ENCODE measurements around the gene FANCC. TPM values are rescaled to one million over a fixed set of nuclear protein-coding genes. Genes with fewer than 3 reads are reported as not detected.

The FANCC gene
- total and polyA plus RNA-seq, 2 of the 8 experiments (the other 6 are each of a cell fraction or from before 2014, with no cell fraction given) = 7.8 to 15.2 TPM

DNA sequence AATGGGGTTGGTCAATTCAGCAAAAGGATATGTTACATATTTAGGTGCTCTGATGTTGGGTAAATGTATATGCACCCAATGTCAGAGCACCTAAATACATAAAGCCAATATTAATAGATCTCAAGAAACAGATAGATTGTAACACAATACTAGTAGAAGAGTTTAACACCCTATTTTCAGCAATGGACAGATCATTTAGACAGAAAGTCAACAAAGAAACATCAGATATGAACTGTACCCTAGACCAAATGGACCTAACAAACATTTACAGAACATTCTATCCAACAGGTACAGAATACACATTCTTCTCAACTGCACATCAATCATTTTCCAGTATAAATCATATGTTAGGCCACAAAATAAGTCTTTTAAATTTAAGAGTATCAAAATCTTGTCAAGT lies 35.2 kb downstream of the FANCC start:
- H3K14ac ChIP-seq (ENCODE audit: insufficient read length) = no peak overlapping the region
- CTCF ChIA-PET (ENCODE audit: partially characterized antibody) = interaction anchor here (0.6 kb wide), 1 partner anchor 58 kb away, joined by 4 read pairs; no protein-coding TSS in a partner anchor
- no peaks in the 10 kb centered on the region for H4K20me1 ChIP-seq (replicated peaks in 1 of 2; ENCODE audit: control insufficient read depth in 1 of 2, insufficient read depth in 2 of 2, low read length in 2 of 2)
- H3K9me3 ChIP-seq (ENCODE audit: insufficient read depth in 2 of 2, low read depth in 1 of 2, low read length in 1 of 2) = no peaks in the 10 kb centered on the region
- FAIRE-seq = no peak
- no peak overlapping the region for H3K27ac ChIP-seq (ENCODE audit: low read depth, low read length)
- H3K56ac ChIP-seq (replicated peaks; ENCODE audit: insufficient read length, low read depth, low read length) = no peak overlapping the region
- H2BK12ac ChIP-seq (ENCODE audit: low read depth, low read length) = no peak overlapping the region
- H2AFZ ChIP-seq (ENCODE audit: low read length) = no peak overlapping the region
- no peak overlapping the region for H3K9ac ChIP-seq (replicated peaks in 1 of 4; ENCODE audit: extremely low read depth in 1 of 4, low read depth in 3 of 4, low read length in 3 of 4)
- no peak overlapping the region for H3K4me2 ChIP-seq (ENCODE audit: insufficient read depth in 1 of 2, low read depth in 2 of 2, low read length in 2 of 2)
- no peak overlapping the region for H3K18ac ChIP-seq (ENCODE audit: extremely low read depth, low read length)
- H3K4ac ChIP-seq (replicated peaks; ENCODE audit: insufficient read length, low read depth, low read length) = no peak overlapping the region
- H3K23me2 ChIP-seq (ENCODE audit: low read depth, low read length) = no peaks in the 10 kb centered on the region
- no peak overlapping the region for H2AK5ac ChIP-seq (ENCODE audit: low read depth, low read length)
- POLR2A ChIA-PET (ENCODE audit: partially characterized antibody) = no interaction called here
- no peaks in the 10 kb centered on the region for H3K27me3 ChIP-seq (replicated peaks in 1 of 4; ENCODE audit: control insufficient read depth in 3 of 4, extremely low read depth in 1 of 4, insufficient read depth in 3 of 4, low read length in 3 of 4)
- H3K36me3 ChIP-seq (ENCODE audit: control insufficient read depth in 2 of 4, insufficient read depth in 4 of 4, low read length in 3 of 4) = no peaks in the 10 kb centered on the region
- no peak overlapping the region for H2BK15ac ChIP-seq (ENCODE audit: low read length)
- peaks cover 0 to 6% of the 10 kb centered on the region in 2 experiments; a peak in 1 of 4 replicates for H3K79me2 ChIP-seq (ENCODE audit: control insufficient read depth in 1 of 2, insufficient read depth in 2 of 2, low read length in 2 of 2)
- H2BK5ac ChIP-seq (ENCODE audit: low read depth, low read length) = no peak overlapping the region
- no peak overlapping the region for H4K5ac ChIP-seq (ENCODE audit: insufficient read length, low read depth, low read length)
- no peaks in the 10 kb centered on the region for H3K4me1 ChIP-seq (replicated peaks in 1 of 4; ENCODE audit: control insufficient read depth in 3 of 4, insufficient read depth in 4 of 4, low read length in 3 of 4)
- no peak overlapping the region for H4K8ac ChIP-seq (ENCODE audit: extremely low read depth, insufficient read depth, low read length)
- no peak overlapping the region for H2BK20ac ChIP-seq (ENCODE audit: low read length)
- no peak overlapping the region for H3K4me3 ChIP-seq (ENCODE audit: extremely low read depth in 1 of 4, insufficient read depth in 2 of 4, low read depth in 3 of 4, low read length in 4 of 4)
- no peak overlapping the region for H4K91ac ChIP-seq (replicated peaks; ENCODE audit: insufficient read length, low read length)
- no peaks in the 10 kb centered on the region; the same call in 1 of the 2 replicates for H3K79me1 ChIP-seq (ENCODE audit: low read depth, low read length)
- no peak overlapping the region for H2BK120ac ChIP-seq (replicated peaks; ENCODE audit: low read depth, low read length)
- H3K23ac ChIP-seq (ENCODE audit: insufficient read length) = no peak overlapping the region
- DNase-seq (ENCODE audit: low read depth in 1 of 2, low spot score in 2 of 2) = no peak
- no peak for TF ChIP-seq TBP (IDR thresholded peaks at IDR 0.05; ENCODE audit: low read depth, low read length)
- TF ChIP-seq CBX8 (IDR thresholded peaks at IDR 0.05; ENCODE audit: borderline replicate concordance, low read depth, low read length) = no peak
- no peak for TF ChIP-seq SUZ12 (IDR thresholded peaks at IDR 0.05; ENCODE audit: low read length)
- TF ChIP-seq SP1 (IDR thresholded peaks at IDR 0.05; ENCODE audit: low read depth, low read length) = no peak
- no peak for TF ChIP-seq ASH2L (IDR thresholded peaks at IDR 0.05; ENCODE audit: low read length)
- TF ChIP-seq EGR1 (IDR thresholded peaks at IDR 0.05; ENCODE audit: borderline replicate concordance, low read depth, low read length) = no peak
- no peak for TF ChIP-seq SIX5 (IDR thresholded peaks at IDR 0.05; ENCODE audit: low read depth, low read length)
- TF ChIP-seq, protein P1, sequence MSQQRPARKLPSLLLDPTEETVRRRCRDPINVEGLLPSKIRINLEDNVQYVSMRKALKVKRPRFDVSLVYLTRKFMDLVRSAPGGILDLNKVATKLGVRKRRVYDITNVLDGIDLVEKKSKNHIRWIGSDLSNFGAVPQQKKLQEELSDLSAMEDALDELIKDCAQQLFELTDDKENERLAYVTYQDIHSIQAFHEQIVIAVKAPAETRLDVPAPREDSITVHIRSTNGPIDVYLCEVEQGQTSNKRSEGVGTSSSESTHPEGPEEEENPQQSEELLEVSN (IDR thresholded peaks at IDR 0.05) = no peak
- no peak for TF ChIP-seq JUN (IDR thresholded peaks at IDR 0.05; ENCODE audit: low read depth, low read length)
- no peak for TF ChIP-seq MAFK (IDR thresholded peaks at IDR 0.05; ENCODE audit: low read depth, low read length)
- TF ChIP-seq SP4 (IDR thresholded peaks at IDR 0.05; ENCODE audit: low read length) = no peak
- no peak for TF ChIP-seq HDAC6 (IDR thresholded peaks at IDR 0.05; ENCODE audit: low read depth, low read length)
- TF ChIP-seq KDM5A (IDR thresholded peaks at IDR 0.05; ENCODE audit: low read length) = no peak
- no peak for TF ChIP-seq YY1 (IDR thresholded peaks at IDR 0.05; ENCODE audit: low read depth, low read length)
- TF ChIP-seq, protein P2, sequence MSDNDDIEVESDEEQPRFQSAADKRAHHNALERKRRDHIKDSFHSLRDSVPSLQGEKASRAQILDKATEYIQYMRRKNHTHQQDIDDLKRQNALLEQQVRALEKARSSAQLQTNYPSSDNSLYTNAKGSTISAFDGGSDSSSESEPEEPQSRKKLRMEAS (IDR thresholded peaks at IDR 0.05) = no peak
- TF ChIP-seq TAF7 (optimal IDR thresholded peaks at IDR 0.05; ENCODE audit: borderline replicate concordance, low read depth, low read length) = no peak
- no peak for TF ChIP-seq SP2 (IDR thresholded peaks at IDR 0.05; ENCODE audit: low read length)
